Sigmoid colon (tissue), 7 donors: ENCODE measurements around the gene CYP51A1. TPM values are rescaled to one million over a fixed set of nuclear protein-coding genes. Genes with fewer than 3 reads are reported as not detected.

Experiments used
- DNase-seq: peaks from one replicate; pipeline ENCODE4 v3.0.0-alpha.2; 2019
- H3K27ac ChIP-seq, 4 donors: fragments of 200-600 bp; sonication (generic); one replicate each; pipeline ENCODE4 v1.5.1; 2016 to 2019; ENCODE audit warnings: mild to moderate bottlenecking in 1 of 4
- H3K27me3 ChIP-seq, 3 donors: fragments of 200-600 bp; sonication (generic); one replicate each; pipeline ENCODE4 v1.5.1; 2019; ENCODE audit warnings: mild to moderate bottlenecking in 1 of 3
- H3K36me3 ChIP-seq, 4 donors: fragments of 200-600 bp; sonication (generic); one replicate each; pipeline ENCODE4 v1.5.1; 2016 to 2019
- H3K4me1 ChIP-seq, 4 donors: fragments of 200-600 bp; sonication (generic); one replicate each; pipeline ENCODE4 v1.5.1; 2017 to 2019
- H3K4me3 ChIP-seq, 4 donors: fragments of 200-600 bp; sonication (generic); one replicate each; pipeline ENCODE4 v1.5.1; 2017 to 2019; ENCODE audit warnings: mild to moderate bottlenecking in 2 of 4, moderate library complexity in 1 of 4
- H3K9me3 ChIP-seq, 4 donors: fragments of 200-600 bp in 3 of 4; sonication (generic) in 3 of 4; one replicate each; pipeline versions ENCODE4 v1.5.1 to v1.6.1; 2013 to 2019
- EP300 ChIP-seq, 4 donors: sonication (generic); formaldehyde crosslinking; IDR thresholded peaks; one replicate each; pipeline ENCODE4 v1.6.1; 2017; ENCODE audit warnings: antibody characterized with exemption in 4 of 4
- POLR2A ChIP-seq, 2 donors: fragments of 450-650 bp; IDR thresholded peaks; one replicate each; pipeline ENCODE4 v1.6.1; 2016; ENCODE audit warnings: antibody characterized with exemption in 2 of 2, mild to moderate bottlenecking in 2 of 2, moderate library complexity in 2 of 2
- POLR2AphosphoS5 ChIP-seq, 4 donors: sonication (generic); formaldehyde crosslinking; IDR thresholded peaks; one replicate each; pipeline ENCODE4 v1.6.1; 2017; ENCODE audit warnings: antibody characterized with exemption in 4 of 4
- WGBS, 2 donors: extraction: QIAGEN DNeasy Blood & Tissue Kit; methylation state at CpG; one replicate each; pipeline ENCODE4 v1.1.7; 2013; 5-methylcytosine and 5-hydroxymethylcytosine counted together
- intact Hi-C: fragments of 100-400 bp; cut with DNase I; formaldehyde crosslinking; loops from one replicate; pipeline ENCODE4 v1.15.1; 2023
- polyA plus RNA-seq, 3 donors: library from polyadenylated mRNA; stranded (reverse); fragments of 200-250 nt; gene quantifications; one replicate each; pipeline ENCODE4 v1.2.3, GENCODE V29; 2013
- total RNA-seq, 4 donors: library from RNA; depleted of rRNA; stranded (reverse); fragments of >200 nt; gene quantifications; one replicate each; pipeline ENCODE4 v1.1.0, GENCODE V29; 2016
- TF ChIP-seq, protein P1 (sequence below), 4 experiments: fragments of 450-650 bp in 3 of 4; fragments of 200-600 bp in 1 of 4; IDR thresholded peaks; one replicate each; pipeline ENCODE4 v1.5.1; 2016 to 2019; ENCODE audit warnings: antibody characterized with exemption in 4 of 4, mild to moderate bottlenecking in 3 of 4, moderate library complexity in 2 of 4
- donor health status: healthy with polysubstance abuse.
- donor health status: Bipolar disorder and iron deficiency.
- donor health status: healthy.

The CYP51A1 gene
- total and polyA plus RNA-seq, 7 donors = 11.4 to 86.8 (median 24.3) TPM

DNA sequence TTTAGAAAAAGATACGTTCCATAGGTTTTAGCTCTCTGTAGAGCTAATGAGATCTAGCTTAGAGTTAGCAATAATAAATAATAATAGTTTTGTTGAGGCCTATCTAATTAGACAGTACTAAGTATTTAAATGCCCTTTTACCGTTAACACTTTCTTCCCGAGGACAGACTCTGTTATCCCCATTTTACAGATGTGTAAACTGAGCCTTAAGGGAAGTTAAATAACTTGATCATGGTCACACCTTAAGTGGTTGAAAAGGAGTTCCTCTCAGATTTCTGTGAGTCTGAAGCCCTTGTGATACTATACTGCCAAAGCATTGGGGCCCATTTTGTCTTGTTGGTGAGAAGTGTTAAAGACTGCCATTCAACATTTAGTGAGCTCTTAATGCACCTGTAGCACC lies 61.6 kb downstream of the CYP51A1 start:
- Histone ChIP-seq H3K4me1 (no peaks in the 10 kb centered on the region), H3K9me3 (no peaks in the 10 kb centered on the region), H3K27me3 (no peaks in the 10 kb centered on the region), H3K4me3 (no peak overlapping the region), H3K27ac (no peak overlapping the region), H3K36me3 (peaks cover 4 to 82% (median 9%) of the 10 kb centered on the region in 4 donors)
- TF ChIP-seq EP300 (IDR thresholded peaks at IDR 0.05) = no peak
- TF ChIP-seq, protein P1, sequence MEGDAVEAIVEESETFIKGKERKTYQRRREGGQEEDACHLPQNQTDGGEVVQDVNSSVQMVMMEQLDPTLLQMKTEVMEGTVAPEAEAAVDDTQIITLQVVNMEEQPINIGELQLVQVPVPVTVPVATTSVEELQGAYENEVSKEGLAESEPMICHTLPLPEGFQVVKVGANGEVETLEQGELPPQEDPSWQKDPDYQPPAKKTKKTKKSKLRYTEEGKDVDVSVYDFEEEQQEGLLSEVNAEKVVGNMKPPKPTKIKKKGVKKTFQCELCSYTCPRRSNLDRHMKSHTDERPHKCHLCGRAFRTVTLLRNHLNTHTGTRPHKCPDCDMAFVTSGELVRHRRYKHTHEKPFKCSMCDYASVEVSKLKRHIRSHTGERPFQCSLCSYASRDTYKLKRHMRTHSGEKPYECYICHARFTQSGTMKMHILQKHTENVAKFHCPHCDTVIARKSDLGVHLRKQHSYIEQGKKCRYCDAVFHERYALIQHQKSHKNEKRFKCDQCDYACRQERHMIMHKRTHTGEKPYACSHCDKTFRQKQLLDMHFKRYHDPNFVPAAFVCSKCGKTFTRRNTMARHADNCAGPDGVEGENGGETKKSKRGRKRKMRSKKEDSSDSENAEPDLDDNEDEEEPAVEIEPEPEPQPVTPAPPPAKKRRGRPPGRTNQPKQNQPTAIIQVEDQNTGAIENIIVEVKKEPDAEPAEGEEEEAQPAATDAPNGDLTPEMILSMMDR (IDR thresholded peaks at IDR 0.05) = no peak
- no peak for TF ChIP-seq POLR2A (IDR thresholded peaks at IDR 0.05)
- TF ChIP-seq POLR2AphosphoS5 (IDR thresholded peaks at IDR 0.05) = no peak
- intact Hi-C loops = no loop called here
- no peak for DNase-seq
- 96 to 98% methylated on average over 3 of the region's 3 CpGs for WGBS, 2 donors

DNA sequence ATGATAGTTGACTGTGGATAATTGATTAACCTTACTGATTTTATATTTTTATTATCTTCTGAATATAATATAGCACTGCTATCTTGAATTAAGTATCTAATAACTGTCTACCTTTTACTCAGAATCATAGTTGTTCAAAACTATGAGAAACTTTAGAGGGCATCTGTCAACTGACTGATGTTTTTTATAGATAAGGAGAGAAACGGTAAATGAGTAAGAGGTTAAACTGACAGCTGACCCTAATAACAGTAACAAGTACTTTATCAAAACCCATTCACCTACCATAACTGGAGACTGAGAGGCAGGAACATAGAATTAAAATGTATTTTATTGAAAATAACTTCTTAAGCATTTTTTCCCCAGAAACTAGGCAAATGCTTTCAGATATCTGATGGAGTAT lies 62.2 kb downstream of the CYP51A1 start:
- 28 to 77% methylated on average over 1 of the region's 1 CpG for WGBS, 2 donors
- TF ChIP-seq EP300 (IDR thresholded peaks at IDR 0.05) (no peak), POLR2AphosphoS5 (IDR thresholded peaks at IDR 0.05) (no peak)
- TF ChIP-seq, protein P1 (IDR thresholded peaks at IDR 0.05) = no peak
- Histone ChIP-seq H3K27ac (no peak overlapping the region), H3K27me3 (no peaks in the 10 kb centered on the region), H3K4me3 (no peak overlapping the region), H3K9me3 (no peaks in the 10 kb centered on the region), H3K4me1 (no peaks in the 10 kb centered on the region), H3K36me3 (peaks cover 7 to 82% (median 10%) of the 10 kb centered on the region in 4 donors)
- intact Hi-C loops = no loop called here
- DNase-seq = no peak

DNA sequence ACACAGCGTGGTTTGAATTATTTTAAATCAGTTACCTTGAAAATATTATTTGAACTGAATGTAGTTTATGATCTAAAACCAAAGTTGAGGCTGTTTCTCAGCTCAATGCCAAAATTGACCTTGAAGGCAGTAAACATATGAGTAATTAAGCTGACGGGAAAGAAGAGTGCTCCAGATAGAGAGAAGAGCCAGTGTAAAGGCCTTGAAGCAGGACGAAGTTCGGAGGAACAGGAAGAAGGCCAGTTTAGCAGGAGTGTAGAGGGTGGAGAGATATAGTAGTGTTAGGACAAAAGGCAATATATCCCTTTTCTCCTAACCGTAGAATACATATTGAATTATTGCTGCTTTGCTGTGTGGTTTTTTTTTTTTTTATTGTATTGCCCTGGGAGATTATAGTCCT lies 63.2 kb downstream of the CYP51A1 start:
- DNase-seq = no peak
- 24 to 67% methylated on average over 5 of the region's 5 CpGs for WGBS, 2 donors
- Histone ChIP-seq H3K27ac (no peak overlapping the region), H3K27me3 (no peaks in the 10 kb centered on the region), H3K4me3 (no peak overlapping the region), H3K36me3 (peaks cover 10 to 82% (median 13%) of the 10 kb centered on the region in 4 donors), H3K4me1 (no peaks in the 10 kb centered on the region), H3K9me3 (no peaks in the 10 kb centered on the region)
- intact Hi-C loops = no loop called here
- TF ChIP-seq, protein P1 (IDR thresholded peaks at IDR 0.05) = no peak
- no peak for TF ChIP-seq POLR2A (IDR thresholded peaks at IDR 0.05)
- TF ChIP-seq POLR2AphosphoS5 (IDR thresholded peaks at IDR 0.05) = no peak
- no peak for TF ChIP-seq EP300 (IDR thresholded peaks at IDR 0.05)

DNA sequence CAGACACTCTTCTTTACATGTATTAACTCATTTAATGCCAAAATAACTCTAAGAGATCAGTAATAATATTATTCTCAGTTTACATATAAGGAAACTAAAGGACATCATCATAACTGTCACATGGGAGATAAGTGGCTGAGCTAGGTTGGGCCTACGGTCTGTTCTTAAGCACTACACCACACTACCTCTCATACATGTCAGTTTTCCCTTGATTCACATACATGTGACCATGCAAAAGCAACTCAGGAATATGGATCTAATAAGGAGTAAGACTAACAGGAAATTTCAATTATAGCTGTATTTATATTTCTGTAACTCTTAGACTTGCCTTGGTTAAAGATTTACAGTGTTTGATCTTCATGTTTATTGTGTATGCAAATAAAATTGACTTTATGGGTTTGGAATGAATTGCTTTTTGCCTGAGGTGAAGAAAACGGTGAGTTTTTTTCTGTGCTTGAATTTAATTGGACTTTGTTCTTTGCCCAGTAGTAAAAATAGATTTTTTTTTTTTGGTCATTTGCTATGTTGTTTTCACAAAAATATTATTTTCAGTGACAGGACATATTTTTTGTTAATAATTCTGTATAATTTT lies 69.7 kb downstream of the CYP51A1 start:
- WGBS, 2 donors = 16 to 67% methylated on average over 2 of the region's 2 CpGs
- Histone ChIP-seq H3K4me1 (no peaks in the 10 kb centered on the region), H3K36me3 (peaks cover 6 to 71% (median 9%) of the 10 kb centered on the region in 4 donors), H3K4me3 (no peak overlapping the region), H3K27ac (no peak overlapping the region), H3K9me3 (no peaks in the 10 kb centered on the region), H3K27me3 (no peaks in the 10 kb centered on the region)
- TF ChIP-seq POLR2A (IDR thresholded peaks at IDR 0.05) (no peak), POLR2AphosphoS5 (IDR thresholded peaks at IDR 0.05) (no peak), EP300 (IDR thresholded peaks at IDR 0.05) (no peak)
- TF ChIP-seq, protein P1 (IDR thresholded peaks at IDR 0.05) = no peak
- DNase-seq = no peak
- intact Hi-C loops = no loop called here

Other genes with a start within 250 kb of the CYP51A1 start
- 10 to 100 TPM; 48.1 to 78.7 (median 59.3) TPM for gene AKAP9, start 193.6 kb downstream of the CYP51A1 start, total RNA-seq
- 10 to 100 TPM; 34.0 to 90.9 (median 75.1) TPM for gene AKAP9, start 193.6 kb downstream of the CYP51A1 start, polyA plus RNA-seq
- under 1 TPM in 2 of 4 donors, not detected in 2; under 0.01 to 0.83 TPM for gene LRRD1, start 44.7 kb upstream of the CYP51A1 start, total RNA-seq
- under 1 TPM in 1 of 3 donors, not detected in 2; 0.04 TPM for gene LRRD1, start 44.7 kb upstream of the CYP51A1 start, polyA plus RNA-seq
- gene KRIT1, start 111.4 kb upstream of the CYP51A1 start, total RNA-seq = 10 to 100 TPM; 69.1 to 97.2 (median 75.8) TPM
- 10 to 100 TPM; 13.9 to 18.8 (median 16.8) TPM for gene KRIT1, start 111.4 kb upstream of the CYP51A1 start, polyA plus RNA-seq
- gene ANKIB1, start 111.5 kb upstream of the CYP51A1 start, total RNA-seq = 10 to 100 TPM; 24.6 to 37.5 (median 33.3) TPM
- 10 to 100 TPM; 12.6 to 15.0 (median 12.6) TPM for gene ANKIB1, start 111.5 kb upstream of the CYP51A1 start, polyA plus RNA-seq